HG03066 (cell line): Measurements from ENCODE around the gene SH3BP2.
A peak's percentile ranks its signal among the peaks of the same experiment; 100 is the strongest.

ENCODE experiments used
- ATAC-seq: cut with Tn5 transposase; IDR thresholded peaks from one replicate; pipeline ENCODE4 v1.9.1; 2021; ENCODE audit warnings: low read depth; ENCODE audit not compliant: unreplicated experiment

SH3BP2 gene

GRCh38 chr4:2849267-2850152, 56.6 kb downstream of the SH3BP2 start:
- ATAC-seq: no peak

GRCh38 chr4:2850966-2851798, 58.3 kb downstream of the SH3BP2 start:
- no peak for ATAC-seq

GRCh38 chr4:2852481-2852921, 59.6 kb downstream of the SH3BP2 start:
- ATAC-seq: peak; percentile 48

- no peak for ATAC-seq
These were observed 62.7 kb downstream of the SH3BP2 start for GRCh38 chr4:2855584-2855983.

- no peak for ATAC-seq
These were observed 63.4 kb downstream of the SH3BP2 start for GRCh38 chr4:2856266-2856665.

GRCh38 chr4:2857349-2857927, 64.6 kb downstream of the SH3BP2 start:
- ATAC-seq: no peak

GRCh38 chr4:2858451-2859217, 65.7 kb downstream of the SH3BP2 start:
- no peak for ATAC-seq

GRCh38 chr4:2859514-2859913, 66.6 kb downstream of the SH3BP2 start:
- ATAC-seq: no peak

GRCh38 chr4:2860391-2861348, 67.8 kb downstream of the SH3BP2 start:
- ATAC-seq: no peak

- no peak for ATAC-seq
These were observed 68.9 kb downstream of the SH3BP2 start for GRCh38 chr4:2861631-2862436.

- ATAC-seq: no peak
These were observed 69.6 kb downstream of the SH3BP2 start for GRCh38 chr4:2862528-2862927.

GRCh38 chr4:2863649-2864048, 70.8 kb downstream of the SH3BP2 start:
- ATAC-seq: no peak

- ATAC-seq: no peak
These were observed 72.4 kb downstream of the SH3BP2 start for GRCh38 chr4:2865196-2865780.

- no peak for ATAC-seq
These were observed 73.4 kb downstream of the SH3BP2 start for GRCh38 chr4:2866160-2866861.

GRCh38 chr4:2866891-2867290, 74.0 kb downstream of the SH3BP2 start:
- ATAC-seq: no peak

GRCh38 chr4:2867758-2868491, 75.0 kb downstream of the SH3BP2 start:
- no peak for ATAC-seq
